GM12878 (cell line): ENCODE measurements around the gene RPRD1B.

ENCODE experiments used
- EZH2 ChIP-seq: IDR thresholded peaks from 2 replicates; pipeline ENCODE4 v1.6.1; 2012; ENCODE audit warnings: low read depth, mild to moderate bottlenecking, control low read depth, inconsistent platforms, low read length, borderline replicate concordance; ENCODE audit not compliant: control insufficient read depth
- MAX ChIP-seq: IDR thresholded peaks from 2 replicates; pipeline ENCODE4 v1.6.1; 2012; ENCODE audit warnings: low read depth, low read length, improper control_type of control experiment
- NR2F1 ChIP-seq: fragments of 450-650 bp; conservative IDR thresholded peaks from 2 replicates; pipeline ENCODE4 v1.6.1; 2017; ENCODE audit warnings: mild to moderate bottlenecking
- POLR2A ChIP-seq: IDR thresholded peaks from 2 replicates; pipeline ENCODE4 v1.6.1; 2011; ENCODE audit warnings: low read depth, mild to moderate bottlenecking, low read length
- POLR2AphosphoS5 ChIP-seq: IDR thresholded peaks from 2 replicates; pipeline ENCODE4 v1.6.1; 2011; ENCODE audit warnings: mild to moderate bottlenecking, low read length, inconsistent platforms
- REST ChIP-seq: IDR thresholded peaks from 2 replicates; pipeline ENCODE4 v1.6.1; 2012; ENCODE audit warnings: mild to moderate bottlenecking, low read depth, low read length
- SMC3 ChIP-seq: IDR thresholded peaks from 2 replicates; pipeline ENCODE4 v1.6.1; 2011; ENCODE audit warnings: low read length, improper control_type of control experiment, borderline replicate concordance
- YBX1 ChIP-seq: fragments of 450-650 bp; IDR thresholded peaks from 2 replicates; pipeline ENCODE4 v1.6.1; 2016; ENCODE audit warnings: antibody characterized with exemption
- ZNF274 ChIP-seq: IDR thresholded peaks from one replicate; pipeline ENCODE4 v1.8.0; 2011; ENCODE audit not compliant: insufficient read length, insufficient read depth

- TF ChIP-seq EZH2 = no peak
- TF ChIP-seq POLR2A = no peak
- TF ChIP-seq REST = no peak
- no peak for TF ChIP-seq POLR2AphosphoS5
- no peak for TF ChIP-seq YBX1
- no peak for TF ChIP-seq SMC3
- TF ChIP-seq ZNF274 = no peak
- no peak for TF ChIP-seq NR2F1
- no peak for TF ChIP-seq MAX
Observed at GRCh38 chr20:38104285-38104684, 70.7 kb downstream of the RPRD1B start.
